Measurements from ENCODE around the gene AOC3. TPM values are rescaled to one million over a fixed set of nuclear protein-coding genes. Genes with fewer than 3 reads are reported as not detected.

AOC3 gene
- total and polyA plus RNA-seq, 2 of the 13 experiments (the other 11 are each of a cell fraction or from before 2014, with no cell fraction given): 8.7 to 51.7 TPM

GRCh38 chr17:42819939-42820535 is 31.0 kb upstream of the AOC3 start (continued):
- TF ChIP-seq STAG1 (CRISPR knock-in tag; IDR thresholded peaks at IDR 0.05) (peak; percentile 71), IKZF5 (CRISPR knock-in tag; IDR thresholded peaks at IDR 0.05) (peak; percentile 50; the same call in 1 of the 2 replicates), TCF7 (IDR thresholded peaks at IDR 0.05; ENCODE audit: low read depth) (no peak), SALL1 (CRISPR knock-in tag; IDR thresholded peaks at IDR 0.05) (peak; percentile 49; the same call in 1 of the 2 replicates), RBFOX2 (IDR thresholded peaks at IDR 0.05; ENCODE audit: low read depth, low read length) (0 out of 2 replicates have a peak, but pooled peaks have one; percentile 27), ZNF382 (CRISPR knock-in tag; IDR thresholded peaks at IDR 0.05; ENCODE audit: borderline replicate concordance) (no peak), BCL6 (CRISPR knock-in tag; IDR thresholded peaks at IDR 0.05) (no peak), LBX2 (CRISPR knock-in tag; IDR thresholded peaks at IDR 0.05; ENCODE audit: borderline replicate concordance) (no peak), PRMT3 (CRISPR knock-in tag; IDR thresholded peaks at IDR 0.05; ENCODE audit: borderline replicate concordance, low read depth) (no peak), ZNF446 (CRISPR knock-in tag; IDR thresholded peaks at IDR 0.05) (no peak), TOPORS (CRISPR knock-in tag; IDR thresholded peaks at IDR 0.05) (no peak), FOXO1 (CRISPR knock-in tag; IDR thresholded peaks at IDR 0.05) (no peak), NR2F2 (IDR thresholded peaks at IDR 0.05; ENCODE audit: borderline replicate concordance, low read depth) (no peak), ZNF18 (CRISPR knock-in tag; IDR thresholded peaks at IDR 0.05; ENCODE audit: insufficient replicate concordance) (no peak), ZBTB7B (CRISPR knock-in tag; IDR thresholded peaks at IDR 0.05) (no peak), PHB2 (IDR thresholded peaks at IDR 0.05; ENCODE audit: partially characterized antibody) (no peak), SOX6 (IDR thresholded peaks at IDR 0.05) (no peak), SOX6 (CRISPR knock-in tag; IDR thresholded peaks at IDR 0.05) (no peak), BORCS8-MEF2B (CRISPR knock-in tag; IDR thresholded peaks at IDR 0.05) (no peak), ZGPAT (CRISPR knock-in tag; IDR thresholded peaks at IDR 0.05) (no peak; the same call in 1 of the 2 replicates)
- TF ChIP-seq, protein P1, sequence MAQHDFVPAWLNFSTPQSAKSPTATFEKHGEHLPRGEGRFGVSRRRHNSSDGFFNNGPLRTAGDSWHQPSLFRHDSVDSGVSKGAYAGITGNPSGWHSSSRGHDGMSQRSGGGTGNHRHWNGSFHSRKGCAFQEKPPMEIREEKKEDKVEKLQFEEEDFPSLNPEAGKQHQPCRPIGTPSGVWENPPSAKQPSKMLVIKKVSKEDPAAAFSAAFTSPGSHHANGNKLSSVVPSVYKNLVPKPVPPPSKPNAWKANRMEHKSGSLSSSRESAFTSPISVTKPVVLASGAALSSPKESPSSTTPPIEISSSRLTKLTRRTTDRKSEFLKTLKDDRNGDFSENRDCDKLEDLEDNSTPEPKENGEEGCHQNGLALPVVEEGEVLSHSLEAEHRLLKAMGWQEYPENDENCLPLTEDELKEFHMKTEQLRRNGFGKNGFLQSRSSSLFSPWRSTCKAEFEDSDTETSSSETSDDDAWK (CRISPR knock-in tag; IDR thresholded peaks at IDR 0.05): no peak
- TF ChIP-seq, protein P2, sequence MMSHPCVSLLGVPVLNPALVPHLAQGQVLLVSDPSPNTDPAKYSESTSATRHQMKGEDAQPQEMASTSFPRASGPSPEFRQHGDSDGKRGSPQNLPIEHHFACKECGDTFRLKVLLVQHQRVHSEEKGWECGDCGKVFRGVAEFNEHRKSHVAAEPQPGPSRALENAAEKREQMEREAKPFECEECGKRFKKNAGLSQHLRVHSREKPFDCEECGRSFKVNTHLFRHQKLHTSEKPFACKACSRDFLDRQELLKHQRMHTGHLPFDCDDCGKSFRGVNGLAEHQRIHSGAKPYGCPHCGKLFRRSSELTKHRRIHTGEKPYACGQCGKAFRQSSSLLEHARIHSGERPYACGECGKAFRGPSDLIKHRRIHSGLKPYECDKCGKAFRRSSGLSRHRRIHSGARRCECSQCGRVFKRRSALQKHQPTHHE (CRISPR knock-in tag; IDR thresholded peaks at IDR 0.05; ENCODE audit: borderline replicate concordance): no peak
- TF ChIP-seq, protein P3, sequence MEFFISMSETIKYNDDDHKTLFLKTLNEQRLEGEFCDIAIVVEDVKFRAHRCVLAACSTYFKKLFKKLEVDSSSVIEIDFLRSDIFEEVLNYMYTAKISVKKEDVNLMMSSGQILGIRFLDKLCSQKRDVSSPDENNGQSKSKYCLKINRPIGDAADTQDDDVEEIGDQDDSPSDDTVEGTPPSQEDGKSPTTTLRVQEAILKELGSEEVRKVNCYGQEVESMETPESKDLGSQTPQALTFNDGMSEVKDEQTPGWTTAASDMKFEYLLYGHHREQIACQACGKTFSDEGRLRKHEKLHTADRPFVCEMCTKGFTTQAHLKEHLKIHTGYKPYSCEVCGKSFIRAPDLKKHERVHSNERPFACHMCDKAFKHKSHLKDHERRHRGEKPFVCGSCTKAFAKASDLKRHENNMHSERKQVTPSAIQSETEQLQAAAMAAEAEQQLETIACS (CRISPR knock-in tag; IDR thresholded peaks at IDR 0.05): no peak

Measured in HepG2 (cell line).